Measurements from ENCODE around the gene DZANK1. TPM values are rescaled to one million over a fixed set of nuclear protein-coding genes. Genes with fewer than 3 reads are reported as not detected.

Gene DZANK1
- polyA plus RNA-seq, 1 donor (not counting 4 experiments of a cell fraction or from before 2014, with no cell fraction given): 3.0 TPM

DNA sequence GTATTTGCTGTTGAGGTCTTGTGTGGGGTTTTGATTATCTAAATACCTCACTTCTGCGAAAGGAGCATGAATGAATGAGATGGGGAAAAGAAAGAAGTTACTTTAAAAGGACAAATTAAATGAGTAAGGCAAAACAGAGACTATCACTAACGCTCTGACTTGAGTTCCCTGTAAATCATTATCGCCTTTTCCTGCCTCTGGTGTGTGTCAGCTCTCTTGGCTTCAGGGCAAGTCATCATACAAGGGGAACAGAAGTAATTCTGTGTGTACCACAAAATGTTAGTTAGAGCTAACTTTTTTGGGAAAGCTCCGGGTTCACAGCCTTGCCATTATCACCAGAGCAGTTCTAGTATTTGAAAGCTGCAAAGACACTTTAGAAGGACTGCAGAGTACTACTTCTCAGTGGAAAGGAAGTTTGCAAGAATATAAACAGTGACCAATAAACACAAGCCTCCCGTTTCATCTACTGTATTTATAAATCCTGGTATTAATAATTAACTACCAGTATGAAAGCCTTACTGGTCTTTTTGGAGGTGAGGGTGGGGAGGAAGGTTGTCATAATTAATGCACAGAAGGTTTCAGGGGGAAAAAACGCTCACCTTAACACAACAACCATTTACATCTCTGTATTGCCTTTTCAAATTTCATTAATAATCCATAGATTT, 1.2 kb downstream of the DZANK1 start:
- dilution Hi-C loops (cut with MboI; ENCODE audit: extremely low pct_ligation_motif_present, low sequenced_read_pairs): no loop called here
- FAIRE-seq: no peak

DNA sequence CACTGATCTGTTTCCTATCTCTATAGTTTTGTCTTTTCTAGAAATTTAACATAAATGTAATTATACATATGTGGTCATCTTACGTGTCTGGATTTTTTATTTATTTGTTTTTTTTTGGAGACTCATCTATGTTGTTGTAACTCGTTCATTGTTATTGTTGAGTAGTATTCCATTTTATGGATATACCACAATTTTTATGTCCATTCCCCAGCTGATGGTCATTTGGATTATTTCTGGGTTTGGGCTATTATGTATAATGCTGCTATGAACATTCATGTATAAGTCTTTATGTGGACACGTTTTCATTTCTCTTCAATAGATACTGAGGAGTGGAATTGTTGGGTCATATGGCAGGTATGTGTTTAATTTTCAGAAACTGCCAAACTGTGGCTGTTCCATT, 10.2 kb downstream of the DZANK1 start:
- no peak for FAIRE-seq
- Histone ChIP-seq H3K4me3 (ENCODE audit: control insufficient read depth in 2 of 3, extremely low read depth in 1 of 3, insufficient read depth in 2 of 3, low read depth in 1 of 3, low read length in 3 of 3) (no peak overlapping the region), H3K9me1 (ENCODE audit: control insufficient read depth, extremely low read depth, insufficient read depth, low read length) (no peaks in the 10 kb centered on the region), H2AFZ (ENCODE audit: control insufficient read depth, low read length) (no peak overlapping the region), H3K9ac (ENCODE audit: control insufficient read depth, extremely low read depth, insufficient read depth, low read length) (no peak overlapping the region), H3K36me3 (ENCODE audit: control insufficient read depth in 2 of 2, extremely low read depth in 1 of 2, insufficient read depth in 2 of 2, low read length in 2 of 2) (no peaks in the 10 kb centered on the region), H3K4me2 (ENCODE audit: control insufficient read depth, extremely low read depth, insufficient read depth, low read depth, low read length) (no peak overlapping the region), H3K79me2 (ENCODE audit: control insufficient read depth, insufficient read depth, low read length) (no peaks in the 10 kb centered on the region), H3K27me3 (ENCODE audit: control insufficient read depth, extremely low read depth, insufficient read depth, low read length) (no peaks in the 10 kb centered on the region), H4K20me1 (ENCODE audit: control insufficient read depth, extremely low read depth, insufficient read depth, low read length) (no peaks in the 10 kb centered on the region), H3K4me1 (ENCODE audit: control insufficient read depth, extremely low read depth, insufficient read depth, low read length) (no peaks in the 10 kb centered on the region), H3K27ac (ENCODE audit: control insufficient read depth, insufficient read depth, low read length) (no peak overlapping the region), H3K9me3 (ENCODE audit: control insufficient read depth, low read depth, low read length) (no peaks in the 10 kb centered on the region)
- dilution Hi-C loops (cut with MboI; ENCODE audit: extremely low pct_ligation_motif_present, low sequenced_read_pairs): no loop called here
- DNase-seq (ENCODE audit: low read depth, low spot score): no peak
- TF ChIP-seq, protein P1, sequence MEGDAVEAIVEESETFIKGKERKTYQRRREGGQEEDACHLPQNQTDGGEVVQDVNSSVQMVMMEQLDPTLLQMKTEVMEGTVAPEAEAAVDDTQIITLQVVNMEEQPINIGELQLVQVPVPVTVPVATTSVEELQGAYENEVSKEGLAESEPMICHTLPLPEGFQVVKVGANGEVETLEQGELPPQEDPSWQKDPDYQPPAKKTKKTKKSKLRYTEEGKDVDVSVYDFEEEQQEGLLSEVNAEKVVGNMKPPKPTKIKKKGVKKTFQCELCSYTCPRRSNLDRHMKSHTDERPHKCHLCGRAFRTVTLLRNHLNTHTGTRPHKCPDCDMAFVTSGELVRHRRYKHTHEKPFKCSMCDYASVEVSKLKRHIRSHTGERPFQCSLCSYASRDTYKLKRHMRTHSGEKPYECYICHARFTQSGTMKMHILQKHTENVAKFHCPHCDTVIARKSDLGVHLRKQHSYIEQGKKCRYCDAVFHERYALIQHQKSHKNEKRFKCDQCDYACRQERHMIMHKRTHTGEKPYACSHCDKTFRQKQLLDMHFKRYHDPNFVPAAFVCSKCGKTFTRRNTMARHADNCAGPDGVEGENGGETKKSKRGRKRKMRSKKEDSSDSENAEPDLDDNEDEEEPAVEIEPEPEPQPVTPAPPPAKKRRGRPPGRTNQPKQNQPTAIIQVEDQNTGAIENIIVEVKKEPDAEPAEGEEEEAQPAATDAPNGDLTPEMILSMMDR (optimal IDR thresholded peaks at IDR 0.05 in 1 of 3, IDR thresholded peaks at IDR 0.05 in 1 of 3, conservative IDR thresholded peaks at IDR 0.05 in 1 of 3; ENCODE audit: extremely low read depth in 1 of 3, insufficient read depth in 2 of 3, low read length in 3 of 3): no peak
- TF ChIP-seq EZH2 (IDR thresholded peaks at IDR 0.05; ENCODE audit: low read length): no peak

More for the DNA sequence above, 1.2 kb downstream of the DZANK1 start:
- DNase-seq (ENCODE audit: low read depth, low spot score): no peak
- Histone ChIP-seq H3K4me2 (ENCODE audit: control insufficient read depth, extremely low read depth, insufficient read depth, low read depth, low read length) (no peak overlapping the region), H3K9me3 (ENCODE audit: control insufficient read depth, low read depth, low read length) (no peaks in the 10 kb centered on the region), H3K36me3 (ENCODE audit: control insufficient read depth in 2 of 2, extremely low read depth in 1 of 2, insufficient read depth in 2 of 2, low read length in 2 of 2) (peaks cover 1 to 6% of the 10 kb centered on the region in 2 experiments), H2AFZ (ENCODE audit: control insufficient read depth, low read length) (no peak overlapping the region), H3K4me1 (ENCODE audit: control insufficient read depth, extremely low read depth, insufficient read depth, low read length) (peaks cover 16% of the 10 kb centered on the region), H3K27me3 (ENCODE audit: control insufficient read depth, extremely low read depth, insufficient read depth, low read length) (no peaks in the 10 kb centered on the region), H4K20me1 (ENCODE audit: control insufficient read depth, extremely low read depth, insufficient read depth, low read length) (no peaks in the 10 kb centered on the region), H3K4me3 (ENCODE audit: control insufficient read depth in 2 of 3, extremely low read depth in 1 of 3, insufficient read depth in 2 of 3, low read depth in 1 of 3, low read length in 3 of 3) (peak overlapping the region in 1 of 3 experiments; percentile 100), H3K9ac (ENCODE audit: control insufficient read depth, extremely low read depth, insufficient read depth, low read length) (no peak overlapping the region), H3K27ac (ENCODE audit: control insufficient read depth, insufficient read depth, low read length) (no peak overlapping the region), H3K79me2 (ENCODE audit: control insufficient read depth, insufficient read depth, low read length) (peaks cover 27% of the 10 kb centered on the region), H3K9me1 (ENCODE audit: control insufficient read depth, extremely low read depth, insufficient read depth, low read length) (no peaks in the 10 kb centered on the region)
- no peak for TF ChIP-seq EZH2 (IDR thresholded peaks at IDR 0.05; ENCODE audit: low read length)
- TF ChIP-seq, protein P1 (optimal IDR thresholded peaks at IDR 0.05 in 1 of 3, IDR thresholded peaks at IDR 0.05 in 1 of 3, conservative IDR thresholded peaks at IDR 0.05 in 1 of 3; ENCODE audit: extremely low read depth in 1 of 3, insufficient read depth in 2 of 3, low read length in 3 of 3): no peak

All from keratinocyte (primary cell).